HG03060 (cell line): ENCODE results near the gene BRSK2.
"Not testable (repeated sequence)": the region's sequence is repeated elsewhere in the genome, so short reads cannot be mapped to it uniquely, and the experiment has no call there.

ENCODE experiments used
- ATAC-seq: cut with Tn5 transposase; IDR thresholded peaks from one replicate; pipeline ENCODE4 v1.9.1; 2021; ENCODE audit warnings: low read depth, moderate number of reproducible peaks; ENCODE audit not compliant: unreplicated experiment

The BRSK2 gene

GRCh38 chr11:1406571-1407485 lies 17.1 kb downstream of the BRSK2 start:
- no peak for ATAC-seq

DNA sequence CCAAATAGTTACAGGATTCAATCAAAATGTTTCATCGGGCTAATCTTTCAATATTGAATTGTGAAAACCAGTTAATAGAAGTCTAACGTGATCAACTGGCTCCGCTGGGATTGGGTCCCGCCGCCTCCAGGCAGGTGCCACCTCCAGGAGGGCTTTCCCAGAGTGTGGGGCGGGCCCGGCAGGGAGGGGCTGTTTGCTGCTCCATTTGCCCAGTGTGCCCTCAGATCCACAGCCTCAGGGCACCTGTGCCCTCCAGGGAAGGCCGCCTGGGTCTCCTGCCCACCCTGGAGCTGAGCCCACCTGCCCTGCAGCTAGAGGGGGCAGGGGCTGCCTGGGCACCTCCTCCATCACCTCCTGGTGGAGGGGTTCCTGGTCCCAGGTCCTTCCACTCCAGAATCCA lies 17.9 kb downstream of the BRSK2 start:
- no peak for ATAC-seq

- no peak for ATAC-seq
Observed at GRCh38 chr11:1408346-1408745, 18.6 kb downstream of the BRSK2 start.

- ATAC-seq = no peak
Observed at GRCh38 chr11:1409108-1409851, 19.5 kb downstream of the BRSK2 start.

- not testable (repeated sequence) for ATAC-seq
Observed at GRCh38 chr11:1409852-1410125, 20.1 kb downstream of the BRSK2 start.

- no peak for ATAC-seq
Observed at GRCh38 chr11:1410366-1411291, 20.9 kb downstream of the BRSK2 start.

DNA sequence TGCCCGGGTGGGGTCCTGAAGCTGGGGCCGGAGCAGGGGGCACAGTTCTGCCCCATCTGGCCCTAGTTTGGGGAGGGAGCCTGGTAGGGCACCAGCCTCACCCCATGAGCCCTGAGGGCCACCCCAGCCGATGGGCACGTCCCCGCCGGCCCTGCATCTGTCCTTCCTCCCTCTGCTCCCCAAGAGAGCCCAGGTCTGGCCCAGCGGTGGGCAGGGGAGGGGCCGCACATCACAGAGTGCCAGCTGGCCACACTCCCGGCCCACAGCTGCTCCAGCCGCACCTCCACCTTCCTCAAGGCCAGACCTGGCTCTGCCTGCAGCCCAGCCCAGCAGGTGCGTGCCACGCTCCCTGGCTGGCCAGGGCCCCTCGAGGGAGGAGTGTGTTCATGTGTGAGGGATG lies 21.6 kb downstream of the BRSK2 start:
- ATAC-seq = no peak

DNA sequence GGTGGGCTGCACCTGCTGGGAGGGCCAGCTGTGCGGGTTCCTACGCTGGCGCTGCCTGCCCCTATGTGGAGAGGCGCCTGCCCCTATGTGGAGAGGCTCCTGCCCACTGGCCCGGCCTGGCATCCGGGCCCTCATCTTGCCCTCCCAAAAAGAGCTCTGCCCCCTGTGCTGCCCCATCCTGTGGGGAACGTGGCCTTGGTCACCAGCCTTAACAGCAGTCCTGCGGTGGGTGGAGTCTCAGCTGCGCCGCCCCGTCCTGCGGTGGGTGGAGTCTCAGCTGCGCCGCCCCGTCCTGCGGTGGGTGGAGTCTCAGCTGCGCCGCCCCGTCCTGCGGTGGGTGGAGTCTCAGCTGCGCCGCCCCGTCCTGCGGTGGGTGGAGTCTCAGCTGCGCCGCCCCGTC lies 22.0 kb downstream of the BRSK2 start:
- not testable (repeated sequence) for ATAC-seq

DNA sequence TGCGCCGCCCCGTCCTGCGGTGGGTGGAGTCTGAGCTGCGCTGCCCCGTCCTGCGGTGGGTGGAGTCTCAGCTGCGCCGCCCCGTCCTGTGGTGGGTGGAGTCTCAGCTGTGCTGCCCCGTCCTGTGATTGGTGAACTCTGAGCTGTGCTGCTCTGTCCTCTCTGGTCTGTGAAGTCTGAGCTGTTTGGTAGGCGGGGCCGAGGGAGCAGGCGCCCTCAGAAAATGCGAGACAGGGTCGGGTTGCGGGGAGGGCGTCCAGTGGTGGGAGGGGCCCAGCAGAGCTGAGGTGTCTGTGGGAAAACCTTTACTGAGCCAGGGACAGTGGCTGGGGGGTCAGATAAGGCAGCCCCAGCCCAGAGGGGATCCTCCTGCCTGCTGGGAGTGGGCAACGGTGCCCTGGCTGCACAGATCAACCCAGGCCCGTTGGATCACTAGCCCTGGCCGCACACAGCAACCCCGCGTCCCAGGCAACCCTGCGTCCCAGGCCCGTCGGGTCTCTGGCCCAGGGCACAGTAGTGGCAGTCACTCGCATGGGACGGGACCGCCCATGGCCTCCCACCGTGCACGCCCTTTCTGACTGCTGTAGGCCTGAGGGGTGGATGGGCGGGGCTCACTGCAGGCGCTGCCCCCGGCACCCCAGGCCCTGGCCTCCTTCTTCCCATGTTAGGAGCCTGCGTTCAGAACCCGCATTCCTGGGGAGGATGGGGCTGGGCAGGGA lies 22.8 kb downstream of the BRSK2 start:
- no peak for ATAC-seq

- ATAC-seq = no peak
Observed at GRCh38 chr11:1414650-1415049, 24.9 kb downstream of the BRSK2 start.

- no peak for ATAC-seq
Observed at GRCh38 chr11:1415631-1416030, 25.9 kb downstream of the BRSK2 start.

DNA sequence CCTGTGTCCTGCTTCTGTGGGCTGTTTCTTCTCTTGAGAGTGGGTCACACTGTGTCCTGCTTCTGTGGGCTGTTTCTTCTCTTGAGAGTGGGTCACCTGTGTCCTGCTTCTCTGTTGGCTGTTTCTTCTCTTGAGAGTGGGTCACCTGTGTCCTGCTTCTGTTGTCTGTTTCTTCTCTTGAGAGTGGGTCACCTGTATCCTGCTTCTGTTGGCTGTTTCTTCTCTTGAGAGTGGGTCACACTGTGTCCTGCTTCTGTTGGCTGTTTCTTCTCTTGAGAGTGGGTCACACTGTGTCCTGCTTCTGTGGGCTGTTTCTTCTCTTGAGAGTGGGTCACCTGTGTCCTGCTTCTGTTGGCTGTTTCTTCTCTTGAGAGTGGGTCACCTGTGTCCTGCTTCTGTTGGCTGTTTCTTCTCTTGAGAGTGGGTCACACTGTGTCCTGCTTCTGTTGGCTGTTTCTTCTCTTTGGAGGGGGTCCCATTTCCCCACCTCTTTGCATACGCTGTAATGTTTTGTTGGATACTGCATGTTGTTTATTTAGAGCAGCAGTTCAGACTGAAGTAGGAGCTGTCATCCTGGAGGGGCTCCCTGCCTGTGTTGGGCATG lies 28.6 kb downstream of the BRSK2 start:
- ATAC-seq = not testable (repeated sequence)

DNA sequence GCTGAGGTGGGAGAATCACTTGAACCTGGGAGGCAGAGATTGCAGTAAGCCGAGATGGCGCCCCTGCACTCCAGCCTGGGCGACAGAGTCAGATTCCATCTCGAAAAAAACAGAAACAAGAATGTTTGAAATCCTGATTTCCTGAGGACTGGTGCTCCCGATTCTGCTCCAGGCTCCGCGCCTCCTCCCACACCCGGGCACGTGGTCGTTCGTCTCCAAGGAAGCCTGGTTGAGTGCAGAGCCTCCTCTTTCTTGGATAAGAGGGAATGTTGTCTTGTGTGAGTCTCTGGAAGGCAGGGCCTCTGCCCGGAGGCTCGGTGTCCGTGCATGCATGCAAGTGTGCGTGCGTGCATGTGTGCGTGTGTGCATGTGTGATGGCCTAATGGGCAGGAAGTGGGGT lies 30.1 kb downstream of the BRSK2 start:
- ATAC-seq = no peak

- ATAC-seq = no peak
Observed at GRCh38 chr11:1421291-1421690, 31.6 kb downstream of the BRSK2 start.

DNA sequence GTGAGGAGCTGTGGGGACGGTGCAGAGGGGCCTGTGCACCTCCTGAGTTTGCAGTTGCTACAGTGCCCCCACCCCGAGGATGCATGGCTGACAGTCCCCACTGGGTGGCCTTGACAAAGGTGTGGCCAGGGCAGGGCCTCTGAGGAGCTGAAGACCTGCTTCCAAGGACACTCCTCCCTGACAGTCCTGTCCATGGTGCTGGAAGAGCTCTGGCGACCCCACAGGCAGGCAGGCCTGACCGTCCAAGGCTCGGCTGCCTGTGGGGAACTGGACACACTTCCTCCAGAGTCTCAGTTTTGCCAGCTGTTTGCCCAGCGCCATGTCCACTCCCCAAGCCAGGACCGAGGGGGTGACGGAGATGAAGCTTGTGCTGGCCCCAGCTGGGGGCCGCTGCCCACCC lies 32.7 kb downstream of the BRSK2 start:
- no peak for ATAC-seq

DNA sequence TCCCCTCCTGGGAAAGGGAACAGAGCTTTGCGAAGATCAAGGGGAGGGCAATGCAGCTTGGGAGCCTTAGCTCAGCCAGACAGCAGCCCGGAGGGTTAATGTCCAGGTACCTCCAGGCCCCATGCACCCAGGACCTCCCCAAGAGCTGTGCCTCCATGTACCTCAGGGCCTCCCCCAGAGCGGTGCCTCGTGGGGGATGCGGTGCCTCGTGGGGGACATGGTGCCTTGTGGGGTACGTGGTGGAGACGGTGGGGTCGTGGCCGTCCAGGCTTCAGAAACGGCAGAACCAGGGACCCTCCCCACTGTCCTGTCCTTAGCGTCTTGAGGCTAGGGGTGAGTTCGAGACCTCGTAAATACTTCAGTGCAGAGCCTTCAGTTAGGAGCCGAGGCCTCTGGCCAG lies 33.2 kb downstream of the BRSK2 start:
- no peak for ATAC-seq

- not testable (repeated sequence) for ATAC-seq
Observed at GRCh38 chr11:1423406-1423805, 33.7 kb downstream of the BRSK2 start.

- no peak for ATAC-seq
Observed at GRCh38 chr11:1425006-1425405, 35.3 kb downstream of the BRSK2 start.

DNA sequence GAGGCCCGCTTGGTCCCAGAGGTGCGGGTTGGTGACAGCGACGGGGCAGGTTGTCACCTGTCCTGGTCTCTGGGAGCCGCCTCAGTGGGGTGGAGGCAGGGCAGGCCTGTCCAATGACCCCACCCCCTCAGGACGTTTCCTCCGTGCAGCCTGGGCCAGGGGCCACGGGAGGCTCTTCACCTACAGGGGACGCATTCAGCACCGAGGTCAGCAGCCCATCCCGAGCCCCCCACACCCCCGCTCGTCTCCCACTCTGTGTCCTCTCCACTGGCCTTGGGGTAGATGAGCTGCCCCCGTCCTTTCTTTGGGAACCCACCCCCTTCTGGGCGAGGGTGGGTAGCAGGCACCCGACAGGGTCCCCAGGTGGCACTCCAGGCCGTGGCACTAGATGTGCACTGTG lies 35.7 kb downstream of the BRSK2 start:
- no peak for ATAC-seq

DNA sequence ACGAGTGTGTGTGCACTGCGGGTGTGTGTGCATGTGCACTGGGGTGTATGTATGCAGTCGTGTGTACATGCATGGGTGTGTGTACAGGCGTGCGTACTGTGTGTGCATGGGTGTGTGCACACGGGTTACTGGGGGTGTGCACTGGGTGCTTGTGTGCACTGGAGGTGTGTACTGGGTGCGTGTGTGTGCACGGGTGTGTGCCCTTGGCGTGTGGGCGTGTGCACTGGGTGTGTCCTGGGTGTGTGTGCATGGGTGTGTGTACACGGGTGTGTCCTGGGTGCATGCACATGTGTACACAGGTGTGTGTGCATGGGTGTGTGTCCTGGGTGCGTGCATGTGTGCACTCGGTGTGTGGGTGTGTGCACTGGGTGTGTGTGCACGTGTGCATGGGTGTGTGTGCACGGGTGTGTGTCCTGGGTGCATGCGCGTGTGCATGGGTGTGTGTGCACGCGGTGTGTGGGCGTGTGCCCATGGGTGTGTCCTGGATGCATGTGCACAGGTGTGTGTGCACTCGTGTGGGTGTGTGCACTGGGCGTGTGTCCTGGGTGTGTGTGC lies 39.1 kb downstream of the BRSK2 start:
- ATAC-seq = no peak
